Neural progenitor cell (in vitro differentiated cells): Measurements from ENCODE around the gene NUTF2. TPM values are rescaled to one million over a fixed set of nuclear protein-coding genes. Genes with fewer than 3 reads are reported as not detected.

ENCODE experiments used
- DNase-seq: peaks from one replicate; pipeline ENCODE4 v3.0.0-alpha.2; 2016; ENCODE audit warnings: low spot score
- H2AFZ ChIP-seq: fragments of 200-600 bp; sonication (generic); replicated peaks from 2 replicates; pipeline ENCODE4 v1.6.1; 2016; ENCODE audit warnings: antibody characterized with exemption
- H3F3A ChIP-seq: fragments of 200-600 bp; sonication (generic); 2 replicates; pipeline ENCODE4 v1.6.1; 2016; ENCODE audit warnings: antibody characterized with exemption, low read depth
- H3K27ac ChIP-seq: fragments of 200-600 bp; sonication (generic); 2 replicates; pipeline ENCODE4 v1.5.1; 2016; ENCODE audit warnings: mild to moderate bottlenecking
- H3K27me3 ChIP-seq: fragments of 200-600 bp; sonication (generic); 2 replicates; pipeline ENCODE4 v1.6.1; 2016; ENCODE audit warnings: mild to moderate bottlenecking, moderate library complexity
- H3K36me3 ChIP-seq: fragments of 200-600 bp; sonication (generic); 2 replicates; pipeline ENCODE4 v1.5.1; 2016
- H3K4me1 ChIP-seq: fragments of 200-600 bp; sonication (generic); 2 replicates; pipeline ENCODE4 v1.6.1; 2016; ENCODE audit warnings: mixed run types
- H3K4me2 ChIP-seq: fragments of 200-600 bp; sonication (generic); 2 replicates; pipeline ENCODE4 v1.6.1; 2016
- H3K4me3 ChIP-seq: fragments of 200-600 bp; sonication (generic); 2 replicates; pipeline ENCODE4 v1.5.1; 2016
- H3K79me2 ChIP-seq: fragments of 200-600 bp; sonication (generic); 2 replicates; pipeline ENCODE4 v1.6.1; 2016; ENCODE audit warnings: low read depth
- H3K9ac ChIP-seq: fragments of 200-600 bp; sonication (generic); 2 replicates; pipeline ENCODE4 v1.6.1; 2016
- H3K9me3 ChIP-seq: fragments of 200-600 bp; sonication (generic); 2 replicates; pipeline ENCODE4 v1.5.1; 2016; ENCODE audit warnings: low read depth
- H4K20me1 ChIP-seq: fragments of 200-600 bp; sonication (generic); 2 replicates; pipeline ENCODE4 v1.6.1; 2016; ENCODE audit warnings: low read depth
- H3K27ac Mint-ChIP-seq: 3 replicates; pipeline ENCODE4 v1.8.0; 2021; ENCODE audit warnings: mixed read lengths
- H3K27me3 Mint-ChIP-seq: 2 replicates; pipeline ENCODE4 v1.8.0; 2022; ENCODE audit warnings: low read depth, mild to moderate bottlenecking, inconsistent platforms, moderate library complexity, mixed read lengths; ENCODE audit not compliant: insufficient read depth
- H3K36me3 Mint-ChIP-seq: 3 replicates; pipeline ENCODE4 v1.8.0; 2021; ENCODE audit warnings: mixed read lengths
- H3K4me1 Mint-ChIP-seq: 3 replicates; pipeline ENCODE4 v1.8.0; 2021; ENCODE audit warnings: mixed read lengths
- H3K4me3 Mint-ChIP-seq: 3 replicates; pipeline ENCODE4 v1.8.0; 2021; ENCODE audit warnings: mild to moderate bottlenecking, moderate library complexity, mixed read lengths
- H3K9me3 Mint-ChIP-seq: 3 replicates; pipeline ENCODE4 v1.8.0; 2020; ENCODE audit warnings: mixed read lengths
- EZH2 ChIP-seq: fragments of 200-600 bp; sonication (generic); IDR thresholded peaks from 2 replicates; pipeline ENCODE4 v1.6.1; 2017; ENCODE audit warnings: antibody characterized with exemption, mild to moderate bottlenecking, moderate library complexity
- EZH2phosphoT487 ChIP-seq: fragments of 200-600 bp; sonication (generic); IDR thresholded peaks from 2 replicates; pipeline ENCODE4 v1.6.1; 2017; ENCODE audit warnings: antibody characterized with exemption
- total RNA-seq: library from RNA; depleted of rRNA; stranded (reverse); fragments of >200 nt; gene quantifications from 2 replicates; pipeline ENCODE4 v1.2.3, GENCODE V29; 2015; ENCODE audit warnings: low replicate concordance
- TF ChIP-seq, protein P1 (sequence below): fragments of 200-600 bp; sonication (generic); IDR thresholded peaks from 2 replicates; pipeline ENCODE4 v1.5.1; 2017; ENCODE audit warnings: antibody characterized with exemption, mild to moderate bottlenecking

Gene NUTF2
- total RNA-seq, 1 donor from 2014 or later = 133 TPM

GRCh38 chr16:67811899-67812298 is 34.8 kb upstream of the NUTF2 start:
- no peak overlapping the region for H3K4me2 ChIP-seq
- H3K9me3 Mint-ChIP-seq = no peaks in the 10 kb centered on the region
- H3K27me3 Mint-ChIP-seq = peaks cover 2% of the 10 kb centered on the region
- H3K4me3 ChIP-seq = no peak overlapping the region
- no peak overlapping the region for H3K4me3 Mint-ChIP-seq
- no peak overlapping the region for H3K27ac ChIP-seq
- no peaks in the 10 kb centered on the region for H4K20me1 ChIP-seq
- no peaks in the 10 kb centered on the region for H3K4me1 ChIP-seq
- DNase-seq = no peak
- H3K79me2 ChIP-seq = no peaks in the 10 kb centered on the region
- no peaks in the 10 kb centered on the region for H3K36me3 ChIP-seq
- no peaks in the 10 kb centered on the region for H3K36me3 Mint-ChIP-seq
- peaks cover 7% of the 10 kb centered on the region for H3K4me1 Mint-ChIP-seq
- H3K9me3 ChIP-seq = no peaks in the 10 kb centered on the region
- no peaks in the 10 kb centered on the region for H3K27me3 ChIP-seq
- H3K27ac Mint-ChIP-seq = peak overlapping the region; percentile 82
- peaks cover 6% of the 10 kb centered on the region for H3F3A ChIP-seq
- no peak overlapping the region for H3K9ac ChIP-seq
- no peak overlapping the region for H2AFZ ChIP-seq
- TF ChIP-seq EZH2phosphoT487 = no peak
- TF ChIP-seq EZH2 = no peak
- TF ChIP-seq, protein P1, sequence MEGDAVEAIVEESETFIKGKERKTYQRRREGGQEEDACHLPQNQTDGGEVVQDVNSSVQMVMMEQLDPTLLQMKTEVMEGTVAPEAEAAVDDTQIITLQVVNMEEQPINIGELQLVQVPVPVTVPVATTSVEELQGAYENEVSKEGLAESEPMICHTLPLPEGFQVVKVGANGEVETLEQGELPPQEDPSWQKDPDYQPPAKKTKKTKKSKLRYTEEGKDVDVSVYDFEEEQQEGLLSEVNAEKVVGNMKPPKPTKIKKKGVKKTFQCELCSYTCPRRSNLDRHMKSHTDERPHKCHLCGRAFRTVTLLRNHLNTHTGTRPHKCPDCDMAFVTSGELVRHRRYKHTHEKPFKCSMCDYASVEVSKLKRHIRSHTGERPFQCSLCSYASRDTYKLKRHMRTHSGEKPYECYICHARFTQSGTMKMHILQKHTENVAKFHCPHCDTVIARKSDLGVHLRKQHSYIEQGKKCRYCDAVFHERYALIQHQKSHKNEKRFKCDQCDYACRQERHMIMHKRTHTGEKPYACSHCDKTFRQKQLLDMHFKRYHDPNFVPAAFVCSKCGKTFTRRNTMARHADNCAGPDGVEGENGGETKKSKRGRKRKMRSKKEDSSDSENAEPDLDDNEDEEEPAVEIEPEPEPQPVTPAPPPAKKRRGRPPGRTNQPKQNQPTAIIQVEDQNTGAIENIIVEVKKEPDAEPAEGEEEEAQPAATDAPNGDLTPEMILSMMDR = no peak

DNA sequence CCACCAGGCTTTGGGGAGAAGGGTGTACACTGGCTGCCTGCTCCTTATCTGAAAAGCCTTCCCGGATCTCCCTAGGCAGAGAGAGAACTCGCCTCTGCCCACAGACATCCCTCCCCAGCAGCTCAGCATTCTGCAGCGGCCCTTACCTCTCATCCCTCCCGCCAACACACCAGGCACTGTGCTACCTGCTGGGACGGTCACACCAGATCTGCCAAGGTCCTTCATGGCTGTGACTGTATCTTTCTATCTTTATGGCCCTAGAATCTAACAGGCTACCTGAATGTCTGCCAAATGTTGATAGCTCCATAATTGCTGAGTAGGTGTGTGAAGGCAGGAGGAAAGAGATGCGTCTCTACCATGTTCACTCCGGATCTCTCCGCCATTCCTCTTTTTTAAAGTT is 32.2 kb upstream of the NUTF2 start:
- Histone ChIP-seq H3K4me2 (no peak overlapping the region), H4K20me1 (no peaks in the 10 kb centered on the region), H3K27me3 (no peaks in the 10 kb centered on the region), H3K4me3 (no peak overlapping the region), H3K79me2 (no peaks in the 10 kb centered on the region), H2AFZ (no peak overlapping the region), H3K27ac (no peak overlapping the region), H3K9me3 (no peaks in the 10 kb centered on the region), H3K4me1 (no peaks in the 10 kb centered on the region), H3F3A (no peaks in the 10 kb centered on the region), H3K9ac (no peak overlapping the region), H3K36me3 (no peaks in the 10 kb centered on the region)
- Mint-ChIP-seq H3K27ac (no peak overlapping the region), H3K36me3 (no peaks in the 10 kb centered on the region), H3K9me3 (no peaks in the 10 kb centered on the region), H3K4me3 (no peak overlapping the region), H3K4me1 (peaks cover 2% of the 10 kb centered on the region), H3K27me3 (peaks cover 2% of the 10 kb centered on the region)
- TF ChIP-seq EZH2phosphoT487 (no peak), EZH2 (no peak)
- TF ChIP-seq, protein P1 = no peak
- DNase-seq = no peak

DNA sequence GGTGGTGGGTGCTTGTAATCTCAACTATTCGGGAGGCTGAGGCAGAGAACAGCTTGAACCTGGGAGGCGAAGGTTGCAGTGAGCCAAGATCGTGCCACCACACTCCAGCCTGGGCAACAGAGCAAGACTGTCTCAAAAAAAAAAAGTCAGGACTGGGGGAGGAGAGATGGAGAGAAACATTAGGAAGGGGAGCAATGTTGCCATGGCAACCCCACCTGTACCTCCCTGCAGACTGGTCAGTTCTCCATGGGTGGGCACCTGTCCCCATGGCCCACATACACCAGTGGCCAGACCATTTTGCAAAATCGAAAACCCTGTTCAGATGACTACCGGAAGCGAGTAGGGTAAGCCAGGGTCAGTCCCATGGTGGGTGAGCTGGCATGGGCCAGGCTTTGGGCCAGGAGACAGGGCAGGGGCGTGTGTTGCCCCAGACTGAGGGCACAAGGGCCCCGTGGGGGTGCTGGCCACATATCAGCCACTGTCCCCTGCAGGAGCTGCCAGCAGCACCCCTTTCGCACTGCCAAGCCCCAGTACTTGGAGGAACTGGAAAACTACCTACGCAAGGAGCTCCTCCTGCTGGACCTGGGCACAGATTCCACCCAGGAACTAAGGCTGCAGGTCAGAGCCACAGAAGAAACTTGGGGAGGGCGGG is 26.0 kb upstream of the NUTF2 start:
- H3K36me3 ChIP-seq = no peaks in the 10 kb centered on the region
- Mint-ChIP-seq H3K9me3 (no peaks in the 10 kb centered on the region), H3K4me1 (peaks cover 2% of the 10 kb centered on the region), H3K27ac (no peak overlapping the region), H3K36me3 (peaks cover 5% of the 10 kb centered on the region), H3K4me3 (no peak overlapping the region), H3K27me3 (peaks cover 4% of the 10 kb centered on the region)
- H3K4me1 ChIP-seq = peaks cover 7% of the 10 kb centered on the region
- no peaks in the 10 kb centered on the region for H4K20me1 ChIP-seq
- DNase-seq = no peak
- no peak overlapping the region for H3K4me2 ChIP-seq
- no peaks in the 10 kb centered on the region for H3K79me2 ChIP-seq
- H3K27me3 ChIP-seq = no peaks in the 10 kb centered on the region
- no peak overlapping the region for H3K4me3 ChIP-seq
- no peak overlapping the region for H3K27ac ChIP-seq
- TF ChIP-seq, protein P1 = no peak
- no peak for TF ChIP-seq EZH2phosphoT487
- no peak for TF ChIP-seq EZH2
- no peak overlapping the region for H2AFZ ChIP-seq
- no peaks in the 10 kb centered on the region for H3K9me3 ChIP-seq
- H3K9ac ChIP-seq = no peak overlapping the region
- no peaks in the 10 kb centered on the region for H3F3A ChIP-seq
